Testis (tissue), 3 donors: ENCODE measurements around the gene ADAM12. TPM values are rescaled to one million over a fixed set of nuclear protein-coding genes. Genes with fewer than 3 reads are reported as not detected.

Source experiments
- DNase-seq: peaks from one replicate; pipeline ENCODE4 v3.0.0-alpha.2; 2019
- H3K27ac ChIP-seq, 2 donors: fragments of 200-600 bp; sonication (generic); one replicate each; pipeline ENCODE4 v1.5.1; 2019
- H3K27me3 ChIP-seq: fragments of 200-600 bp; sonication (generic); one replicate; pipeline ENCODE4 v1.5.1; 2019
- H3K36me3 ChIP-seq: fragments of 200-600 bp; sonication (generic); one replicate; pipeline ENCODE4 v1.5.1; 2017; ENCODE audit warnings: low read depth; ENCODE audit errors: missing control alignments
- H3K4me1 ChIP-seq: fragments of 200-600 bp; sonication (generic); one replicate; pipeline ENCODE4 v1.5.1; 2019
- H3K4me3 ChIP-seq, 2 donors: fragments of 200-600 bp; sonication (generic); one replicate each; pipeline ENCODE4 v1.5.1; 2017 to 2019
- H3K9me3 ChIP-seq: fragments of 200-600 bp; sonication (generic); one replicate; pipeline ENCODE4 v1.5.1; 2017
- POLR2A ChIP-seq: fragments of 450-650 bp; IDR thresholded peaks from one replicate; pipeline ENCODE4 v1.6.1; 2017; ENCODE audit warnings: antibody characterized with exemption, mild to moderate bottlenecking, moderate library complexity
- WGBS, 2 donors: methylation state at CpG; one replicate each; pipeline ENCODE4 v1.1.5; 2018; 5-methylcytosine and 5-hydroxymethylcytosine counted together
- intact Hi-C: fragments of 100-400 bp; cut with DNase I; formaldehyde crosslinking; loops from one replicate; pipeline ENCODE4 v1.15.1; 2023; ENCODE audit warnings: low total_unique reads
- polyA plus RNA-seq: library from polyadenylated mRNA; stranded (reverse); fragments of 350-450 nt; fragmentation: Illumina TruSeq; extraction: RNeasy Lipid Tissue Mini Kit (QIAGEN cat#74804); gene quantifications from one replicate; pipeline ENCODE4 v1.2.3, GENCODE V29; 2014; ENCODE audit warnings: low read depth, low replicate concordance; ENCODE audit not compliant: insufficient read depth
- total RNA-seq, 2 donors: library from RNA; depleted of rRNA; stranded (reverse); fragments of >200 nt; gene quantifications; one replicate each; pipeline ENCODE4 v1.2.3, GENCODE V29; 2016
- TF ChIP-seq, protein P1 (sequence below), 3 experiments: fragments of 450-650 bp in 2 of 3; fragments of 200-600 bp in 1 of 3; sonication (generic) in 1 of 3; IDR thresholded peaks; one replicate each; pipeline ENCODE4 v1.5.1; 2016 to 2019; ENCODE audit warnings: antibody characterized with exemption in 3 of 3, mild to moderate bottlenecking in 2 of 3, moderate library complexity in 1 of 3

Gene ADAM12
- total and polyA plus RNA-seq, 3 donors from 2014 or later, result 2.8 to 9.2 (median 6.1) TPM

GRCh38 chr10:126233182-126234148, 154.8 kb downstream of the ADAM12 start:
- TF ChIP-seq, protein P1, sequence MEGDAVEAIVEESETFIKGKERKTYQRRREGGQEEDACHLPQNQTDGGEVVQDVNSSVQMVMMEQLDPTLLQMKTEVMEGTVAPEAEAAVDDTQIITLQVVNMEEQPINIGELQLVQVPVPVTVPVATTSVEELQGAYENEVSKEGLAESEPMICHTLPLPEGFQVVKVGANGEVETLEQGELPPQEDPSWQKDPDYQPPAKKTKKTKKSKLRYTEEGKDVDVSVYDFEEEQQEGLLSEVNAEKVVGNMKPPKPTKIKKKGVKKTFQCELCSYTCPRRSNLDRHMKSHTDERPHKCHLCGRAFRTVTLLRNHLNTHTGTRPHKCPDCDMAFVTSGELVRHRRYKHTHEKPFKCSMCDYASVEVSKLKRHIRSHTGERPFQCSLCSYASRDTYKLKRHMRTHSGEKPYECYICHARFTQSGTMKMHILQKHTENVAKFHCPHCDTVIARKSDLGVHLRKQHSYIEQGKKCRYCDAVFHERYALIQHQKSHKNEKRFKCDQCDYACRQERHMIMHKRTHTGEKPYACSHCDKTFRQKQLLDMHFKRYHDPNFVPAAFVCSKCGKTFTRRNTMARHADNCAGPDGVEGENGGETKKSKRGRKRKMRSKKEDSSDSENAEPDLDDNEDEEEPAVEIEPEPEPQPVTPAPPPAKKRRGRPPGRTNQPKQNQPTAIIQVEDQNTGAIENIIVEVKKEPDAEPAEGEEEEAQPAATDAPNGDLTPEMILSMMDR (IDR thresholded peaks at IDR 0.05), result no peak
- no peak for TF ChIP-seq POLR2A
- Histone ChIP-seq H3K27me3 (no peaks in the 10 kb centered on the region), H3K4me3 (no peak overlapping the region), H3K9me3 (no peaks in the 10 kb centered on the region), H3K27ac (no peak overlapping the region), H3K36me3 (no peaks in the 10 kb centered on the region), H3K4me1 (no peaks in the 10 kb centered on the region)
- intact Hi-C loops, result no loop called here
- WGBS, 2 donors, result 77 to 80% methylated on average over 15 of the region's 15 CpGs
- DNase-seq, result no peak

GRCh38 chr10:126230587-126230986, 157.7 kb downstream of the ADAM12 start:
- H3K27me3 ChIP-seq, result no peaks in the 10 kb centered on the region
- TF ChIP-seq, protein P1 (IDR thresholded peaks at IDR 0.05), result no peak
- TF ChIP-seq POLR2A, result no peak
- no peak overlapping the region for H3K27ac ChIP-seq
- 86 to 94% methylated on average over 2 of the region's 2 CpGs for WGBS, 2 donors
- intact Hi-C loops, result no loop called here
- no peaks in the 10 kb centered on the region for H3K36me3 ChIP-seq
- no peak overlapping the region for H3K4me3 ChIP-seq
- no peaks in the 10 kb centered on the region for H3K9me3 ChIP-seq
- DNase-seq, result no peak
- H3K4me1 ChIP-seq, result no peaks in the 10 kb centered on the region

GRCh38 chr10:126229686-126230085, 158.6 kb downstream of the ADAM12 start:
- WGBS, 2 donors, result 80 to 91% methylated on average over 8 of the region's 8 CpGs
- H3K27me3 ChIP-seq, result no peaks in the 10 kb centered on the region
- no peak for DNase-seq

DNA sequence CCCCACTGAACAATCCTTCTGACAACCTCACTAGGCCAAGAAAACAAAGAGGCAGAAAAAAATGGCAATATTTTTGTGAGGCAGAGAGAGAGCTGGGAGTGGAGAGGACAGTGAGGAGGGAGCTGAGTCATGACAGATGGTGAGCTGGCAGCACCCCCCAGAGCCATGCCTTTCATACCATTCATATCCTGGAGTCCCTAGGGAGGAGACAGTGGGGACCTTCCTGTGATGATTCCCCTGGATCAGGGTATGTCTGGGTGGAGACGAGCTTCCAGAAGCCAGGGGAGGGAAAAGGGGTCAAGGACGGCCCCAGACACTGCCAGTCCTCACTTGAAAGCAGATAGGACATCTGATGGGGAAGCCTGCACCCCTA, 160.5 kb downstream of the ADAM12 start:
- TF ChIP-seq, protein P1 (IDR thresholded peaks at IDR 0.05), result no peak
- TF ChIP-seq POLR2A, result no peak
- Histone ChIP-seq H3K4me3 (no peak overlapping the region), H3K4me1 (no peaks in the 10 kb centered on the region), H3K27ac (no peak overlapping the region), H3K27me3 (no peaks in the 10 kb centered on the region), H3K9me3 (no peaks in the 10 kb centered on the region), H3K36me3 (no peaks in the 10 kb centered on the region)
- WGBS, 2 donors, result 70 to 73% methylated on average over 2 of the region's 2 CpGs
- intact Hi-C loops, result no loop called here
- no peak for DNase-seq

More at GRCh38 chr10:126229686-126230085, 158.6 kb downstream of the ADAM12 start:
- intact Hi-C loops, result no loop called here
- Histone ChIP-seq H3K9me3 (no peaks in the 10 kb centered on the region), H3K4me3 (no peak overlapping the region), H3K27ac (no peak overlapping the region), H3K4me1 (no peaks in the 10 kb centered on the region), H3K36me3 (no peaks in the 10 kb centered on the region)
- TF ChIP-seq, protein P1 (IDR thresholded peaks at IDR 0.05), result no peak
- no peak for TF ChIP-seq POLR2A
